ENCODE measurements around the gene NKAIN4.

- TF ChIP-seq CTCF (IDR thresholded peaks at IDR 0.05) = no peak
- no peak for TF ChIP-seq ZFX (IDR thresholded peaks at IDR 0.05; ENCODE audit: borderline replicate concordance)
These were observed 3.4 kb upstream of the NKAIN4 start for GRCh38 chr20:63257629-63258028.

All from 22Rv1 (cell line).